SU-DHL-6 (cell line): Measurements from ENCODE around the gene ZP1.

Experiments
- H2AFZ ChIP-seq: fragments of 200-600 bp; sonication (generic); 2 replicates; pipeline ENCODE4 v1.6.1; 2014; ENCODE audit warnings: low read depth, mild to moderate bottlenecking, moderate library complexity, mixed read lengths, antibody characterized with exemption, low read length; ENCODE audit not compliant: severe bottlenecking
- H3F3A ChIP-seq: fragments of 200-600 bp; shearing (Covaris generic); 2 replicates; pipeline ENCODE4 v1.6.0; 2016; ENCODE audit warnings: antibody characterized with exemption, mild to moderate bottlenecking; ENCODE audit not compliant: insufficient read depth
- H3K27ac ChIP-seq: fragments of 200-600 bp; sonication (generic); 2 replicates; pipeline ENCODE4 v1.5.1; 2016; ENCODE audit warnings: low read depth, mild to moderate bottlenecking, low read length, moderate library complexity, mixed read lengths
- H3K27me3 ChIP-seq: fragments of 200-600 bp; sonication (generic), shearing (Covaris generic); 2 replicates; pipeline ENCODE4 v1.6.0; 2014; ENCODE audit warnings: mild to moderate bottlenecking, low read length
- H3K36me3 ChIP-seq: fragments of 200-600 bp; sonication (generic); 2 replicates; pipeline ENCODE4 v1.6.1; 2014; ENCODE audit warnings: mild to moderate bottlenecking, low read length, mixed read lengths
- H3K4me2 ChIP-seq: fragments of 300-600, 200-600 bp; shearing (Covaris generic), sonication (generic); 2 replicates; pipeline ENCODE4 v1.6.0; 2014; ENCODE audit warnings: low read length, low read depth, mild to moderate bottlenecking; ENCODE audit not compliant: poor library complexity, severe bottlenecking
- H3K4me3 ChIP-seq: fragments of 200-600 bp; sonication (generic); 2 replicates; pipeline ENCODE4 v1.5.1; 2014; ENCODE audit warnings: antibody characterized with exemption, low read length, mild to moderate bottlenecking, mixed read lengths; ENCODE audit not compliant: insufficient read depth, poor library complexity, severe bottlenecking
- H3K79me2 ChIP-seq: fragments of 200-600 bp; sonication (generic); 2 replicates; pipeline ENCODE4 v1.6.1; 2014; ENCODE audit warnings: mild to moderate bottlenecking, low read length, moderate library complexity; ENCODE audit not compliant: insufficient read depth
- H3K9ac ChIP-seq: fragments of 200-600 bp; sonication (generic); 2 replicates; pipeline ENCODE4 v1.7.0; 2014; ENCODE audit warnings: mild to moderate bottlenecking, low read length
- H3K9me2 ChIP-seq: fragments of 200-600 bp; sonication (generic); replicated peaks from 2 replicates; pipeline ENCODE4 v1.6.1; 2014; ENCODE audit warnings: low read length; ENCODE audit not compliant: insufficient read depth
- H3K9me3 ChIP-seq: fragments of 200-600 bp; sonication (generic); 2 replicates; pipeline ENCODE4 v1.6.1; 2014; ENCODE audit warnings: low read length, mixed read lengths; ENCODE audit not compliant: insufficient read depth
- H4K20me1 ChIP-seq: fragments of 200-600 bp; sonication (generic); 2 replicates; pipeline ENCODE4 v1.6.1; 2014; ENCODE audit warnings: low read depth, mild to moderate bottlenecking, antibody characterized with exemption, low read length, moderate library complexity, mixed read lengths
- CTCF ChIP-seq: fragments of 200-600 bp; sonication (generic); IDR thresholded peaks from one replicate; pipeline ENCODE4 v1.5.1; 2017; ENCODE audit warnings: antibody characterized with exemption, mild to moderate bottlenecking, low read length, moderate library complexity; ENCODE audit not compliant: insufficient read depth, poor library complexity, severe bottlenecking
- EZH2phosphoT487 ChIP-seq: fragments of 200-600 bp; sonication (generic), shearing (Covaris generic); conservative IDR thresholded peaks from 2 replicates; pipeline ENCODE4 v1.6.1; 2018; ENCODE audit warnings: mild to moderate bottlenecking, antibody characterized with exemption, low read length, moderate library complexity, mixed read lengths

Gene ZP1

GRCh38 chr11:60855726-60856633, 11.4 kb upstream of the ZP1 start, which contains the start of gene PTGDR2:
Gene PTGDR2, minus strand, starts transcription at chr11:60855950. Its CDS starts 2,228 bp downstream, at chr11:60853722.
- Histone ChIP-seq H3K79me2 (no peaks in the 10 kb centered on the region), H3K9ac (no peak within 1 kb of the TSS), H3K27ac (no peak within 1 kb of the TSS), H3K9me3 (no peaks in the 10 kb centered on the region), H3K9me2 (no peaks in the 10 kb centered on the region), H3K4me3 (no peak within 1 kb of the TSS), H3K4me2 (no peak within 1 kb of the TSS), H3F3A (no peaks in the 10 kb centered on the region), H4K20me1 (no peaks in the 10 kb centered on the region), H3K27me3 (no peaks in the 10 kb centered on the region), H3K36me3 (no peaks in the 10 kb centered on the region), H2AFZ (no peak within 1 kb of the TSS)
- no peak for TF ChIP-seq EZH2phosphoT487
- no peak for TF ChIP-seq CTCF

GRCh38 chr11:60857378-60858232, 9.7 kb upstream of the ZP1 start:
- Histone ChIP-seq H2AFZ (no peak overlapping the region), H3K9me3 (no peaks in the 10 kb centered on the region), H3K79me2 (no peaks in the 10 kb centered on the region), H3K36me3 (no peaks in the 10 kb centered on the region), H3K27ac (no peak overlapping the region), H3K4me2 (no peak overlapping the region), H4K20me1 (no peaks in the 10 kb centered on the region), H3K9ac (no peak overlapping the region), H3K9me2 (no peaks in the 10 kb centered on the region), H3F3A (no peaks in the 10 kb centered on the region), H3K27me3 (no peaks in the 10 kb centered on the region), H3K4me3 (no peak overlapping the region)
- TF ChIP-seq EZH2phosphoT487, result no peak
- TF ChIP-seq CTCF, result no peak

- Histone ChIP-seq H3K9me2 (no peaks in the 10 kb centered on the region), H3F3A (no peaks in the 10 kb centered on the region), H3K27ac (no peak overlapping the region), H3K9me3 (no peaks in the 10 kb centered on the region), H4K20me1 (no peaks in the 10 kb centered on the region), H3K27me3 (no peaks in the 10 kb centered on the region), H3K79me2 (no peaks in the 10 kb centered on the region), H3K4me3 (no peak overlapping the region), H3K36me3 (no peaks in the 10 kb centered on the region), H3K9ac (no peak overlapping the region), H3K4me2 (no peak overlapping the region), H2AFZ (no peak overlapping the region)
- TF ChIP-seq EZH2phosphoT487 (no peak), CTCF (no peak)
These were observed 9.1 kb upstream of the ZP1 start for GRCh38 chr11:60858236-60858635.
